ENCODE measurements around the gene MTR.

DNA sequence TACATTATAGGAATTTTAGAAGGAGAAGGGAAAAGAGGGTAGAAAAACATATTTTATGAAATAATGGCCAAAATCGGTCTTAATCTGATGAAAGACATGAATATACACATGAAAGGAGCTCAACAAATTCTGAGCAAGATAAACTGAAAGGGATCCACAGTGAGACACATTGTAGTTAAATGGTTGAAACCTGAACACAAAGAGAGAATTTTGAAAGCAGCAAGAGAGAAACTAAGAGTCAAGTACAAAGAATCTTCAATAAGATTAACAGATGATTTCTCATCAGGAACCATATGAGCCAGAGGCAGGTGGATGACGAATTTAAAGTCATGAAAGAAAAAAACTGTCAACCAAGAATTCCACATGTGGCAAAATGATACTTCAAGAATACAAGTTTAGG is 15.8 kb upstream of the MTR start:
- TF ChIP-seq CTCF (IDR thresholded peaks at IDR 0.05) = no peak
- TF ChIP-seq POLR2A (IDR thresholded peaks at IDR 0.05) = no peak

Data from heart left ventricle (tissue), 13 donors.